ENCODE results near the gene ILK. TPM values are rescaled to one million over a fixed set of nuclear protein-coding genes. Genes with fewer than 3 reads are reported as not detected.

The ILK gene
- total and polyA plus RNA-seq, 10 of the 15 experiments (the other 5 are each of a cell fraction or from before 2014, with no cell fraction given), result 51.8 to 163 (median 92.0) TPM

DNA sequence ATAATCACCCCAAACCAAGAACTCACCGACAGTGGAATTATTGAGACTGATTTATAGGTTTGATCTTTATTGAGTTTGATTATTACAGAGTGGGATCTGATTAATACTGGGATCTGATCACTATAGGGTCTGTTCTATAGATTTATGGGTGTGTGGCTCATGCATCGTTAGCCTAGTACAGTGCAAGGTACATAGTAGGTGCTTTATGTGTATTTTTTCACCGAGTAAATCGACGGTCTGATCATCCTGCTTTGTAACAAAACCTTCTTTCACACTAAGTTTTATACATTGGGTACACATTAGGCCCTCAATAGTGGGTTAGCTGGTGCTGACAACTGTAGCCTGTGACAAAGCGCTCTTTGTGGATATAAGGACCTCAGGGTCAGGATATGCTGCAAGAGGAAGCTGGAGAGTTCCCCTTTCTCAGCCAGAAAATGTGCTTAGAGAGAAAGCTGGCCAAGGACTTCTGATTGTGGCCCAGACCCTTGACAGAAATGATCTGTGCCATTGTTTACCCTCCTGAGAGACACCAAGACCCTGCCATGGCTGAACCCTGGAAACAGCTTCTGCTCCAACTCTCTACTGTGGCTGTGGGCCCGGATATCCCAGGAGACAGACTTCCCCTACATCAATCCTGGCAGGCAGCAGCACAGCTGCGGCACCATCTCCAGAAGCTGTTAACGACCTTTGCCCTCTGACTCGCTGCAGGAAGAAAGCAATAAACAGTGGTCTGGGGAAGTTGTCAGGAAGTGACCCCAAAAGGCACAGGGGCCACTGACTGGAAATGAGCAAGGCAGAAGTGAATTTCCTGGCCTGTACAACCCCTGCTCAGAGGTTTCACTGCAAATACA, 31.7 kb downstream of the ILK start (continued):
- TF ChIP-seq RAD21 (IDR thresholded peaks at IDR 0.05; ENCODE audit: insufficient read depth, low read depth, low read length) (no peak), BHLHE40 (IDR thresholded peaks at IDR 0.05; ENCODE audit: borderline replicate concordance in 1 of 2, low read depth in 2 of 2, low read length in 1 of 2) (no peak)

DNA sequence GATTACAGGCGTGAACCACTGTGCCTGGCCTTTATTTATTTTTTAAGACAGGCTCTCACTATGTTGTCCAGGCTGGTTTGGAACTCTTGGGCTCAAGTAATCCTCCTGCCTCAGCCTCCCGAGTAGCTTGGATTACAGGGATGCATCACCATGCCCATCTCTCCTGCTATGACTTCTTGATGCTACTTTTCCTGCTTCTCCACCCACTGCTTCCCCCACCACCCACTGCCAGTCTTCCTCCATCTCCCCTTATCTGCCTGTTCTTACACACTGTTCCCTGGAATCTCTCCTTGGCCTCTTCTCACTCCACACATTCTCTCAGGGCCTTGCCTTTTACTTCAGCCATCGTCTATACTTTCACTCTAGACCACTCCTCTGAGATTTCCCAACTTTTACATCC, 32.9 kb downstream of the ILK start:
- Histone ChIP-seq H3K27me3 (replicated peaks in 1 of 2; ENCODE audit: control insufficient read depth in 2 of 2, insufficient read depth in 2 of 2, low read length in 1 of 2) (no peaks in the 10 kb centered on the region), H3K27ac (ENCODE audit: control insufficient read depth, insufficient read depth) (no peak overlapping the region), H3K4me2 (ENCODE audit: control insufficient read depth, insufficient read depth) (no peak overlapping the region), H3K4me3 (no peak overlapping the region), H3K36me3 (ENCODE audit: control insufficient read depth in 2 of 2, insufficient read depth in 2 of 2, low read length in 1 of 2) (no peaks in the 10 kb centered on the region), H3K4me1 (ENCODE audit: control insufficient read depth, insufficient read depth, low read length) (no peaks in the 10 kb centered on the region), H2AFZ (ENCODE audit: control insufficient read depth, low read depth, low read length) (no peak overlapping the region), H4K20me1 (ENCODE audit: control insufficient read depth, insufficient read depth) (no peaks in the 10 kb centered on the region), H3K9ac (ENCODE audit: control insufficient read depth, insufficient read depth, low read length) (no peak overlapping the region), H3K79me2 (ENCODE audit: control insufficient read depth, insufficient read depth, low read length) (no peaks in the 10 kb centered on the region), H3K9me3 (replicated peaks; ENCODE audit: control insufficient read depth, insufficient read depth, low read length) (no peaks in the 10 kb centered on the region)
- no peak for DNase-seq (ENCODE audit: low read depth, low spot score)
- POLR2A ChIA-PET, result no interaction called here
- no TSS peak for BruUV-seq (replicated peaks)
- no peak for FAIRE-seq
- SMC1A ChIA-PET (ENCODE audit: uncharacterized antibody, unreplicated experiment), result interaction anchor here (0.7 to 1.0 kb wide), 2 partner anchors 17 to 31 kb away, joined by 3 to 4 read pairs; no protein-coding TSS in a partner anchor
- CTCF ChIA-PET, result interaction anchor here (0.7 kb wide), 1 partner anchor 13 kb away, joined by 4 read pairs; no protein-coding TSS in a partner anchor
- no peak for ATAC-seq
- in situ Hi-C loops (cut with MboI), result no loop called here
- intact Hi-C loops (cut with micrococcal nuclease; ENCODE audit: unreplicated experiment), result no loop called here
- RAD21 ChIA-PET (ENCODE audit: unreplicated experiment), result no interaction called here
- TF ChIP-seq MTA2 (IDR thresholded peaks at IDR 0.05; ENCODE audit: low read depth) (no peak), MXI1 (IDR thresholded peaks at IDR 0.05; ENCODE audit: low read depth, low read length) (no peak), KLF5 (IDR thresholded peaks at IDR 0.05; ENCODE audit: partially characterized antibody) (no peak)
- TF ChIP-seq, protein P1, sequence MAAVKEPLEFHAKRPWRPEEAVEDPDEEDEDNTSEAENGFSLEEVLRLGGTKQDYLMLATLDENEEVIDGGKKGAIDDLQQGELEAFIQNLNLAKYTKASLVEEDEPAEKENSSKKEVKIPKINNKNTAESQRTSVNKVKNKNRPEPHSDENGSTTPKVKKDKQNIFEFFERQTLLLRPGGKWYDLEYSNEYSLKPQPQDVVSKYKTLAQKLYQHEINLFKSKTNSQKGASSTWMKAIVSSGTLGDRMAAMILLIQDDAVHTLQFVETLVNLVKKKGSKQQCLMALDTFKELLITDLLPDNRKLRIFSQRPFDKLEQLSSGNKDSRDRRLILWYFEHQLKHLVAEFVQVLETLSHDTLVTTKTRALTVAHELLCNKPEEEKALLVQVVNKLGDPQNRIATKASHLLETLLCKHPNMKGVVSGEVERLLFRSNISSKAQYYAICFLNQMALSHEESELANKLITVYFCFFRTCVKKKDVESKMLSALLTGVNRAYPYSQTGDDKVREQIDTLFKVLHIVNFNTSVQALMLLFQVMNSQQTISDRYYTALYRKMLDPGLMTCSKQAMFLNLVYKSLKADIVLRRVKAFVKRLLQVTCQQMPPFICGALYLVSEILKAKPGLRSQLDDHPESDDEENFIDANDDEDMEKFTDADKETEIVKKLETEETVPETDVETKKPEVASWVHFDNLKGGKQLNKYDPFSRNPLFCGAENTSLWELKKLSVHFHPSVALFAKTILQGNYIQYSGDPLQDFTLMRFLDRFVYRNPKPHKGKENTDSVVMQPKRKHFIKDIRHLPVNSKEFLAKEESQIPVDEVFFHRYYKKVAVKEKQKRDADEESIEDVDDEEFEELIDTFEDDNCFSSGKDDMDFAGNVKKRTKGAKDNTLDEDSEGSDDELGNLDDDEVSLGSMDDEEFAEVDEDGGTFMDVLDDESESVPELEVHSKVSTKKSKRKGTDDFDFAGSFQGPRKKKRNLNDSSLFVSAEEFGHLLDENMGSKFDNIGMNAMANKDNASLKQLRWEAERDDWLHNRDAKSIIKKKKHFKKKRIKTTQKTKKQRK (IDR thresholded peaks at IDR 0.05; ENCODE audit: low read depth, low read length), result no peak
- WGBS (ENCODE audit: insufficient coverage, insufficient replicate concordance, low lambda C conversion rate, missing lambda C conversion rate), result 33% methylated on average over 3 of the region's 3 CpGs

All from GM12878 (cell line).